Measurements from ENCODE around the gene KLF16. TPM values are rescaled to one million over a fixed set of nuclear protein-coding genes. Genes with fewer than 3 reads are reported as not detected.

Gene KLF16
- total RNA-seq, 2 experiments from 2014 or later = 41.5 to 45.7 TPM

DNA sequence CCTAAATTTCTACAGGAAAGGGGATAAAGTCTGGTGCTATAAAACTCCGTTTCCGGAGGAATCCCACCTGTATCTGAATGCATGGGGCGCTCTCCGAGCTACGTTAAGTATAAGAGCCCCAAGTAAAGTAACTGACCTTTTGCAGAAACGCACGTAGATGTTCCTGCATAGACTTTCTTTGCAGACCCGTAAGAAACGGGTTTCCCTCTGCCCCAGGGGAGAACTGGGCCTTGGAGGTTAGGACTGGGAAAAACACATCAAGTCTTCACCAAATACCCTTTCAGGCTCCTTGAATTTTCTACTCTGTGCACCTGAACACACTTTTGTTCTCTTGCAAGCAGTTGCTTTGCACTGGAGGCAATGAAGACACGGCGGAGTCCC, 11.9 kb upstream of the KLF16 start:
- CTCF ChIA-PET = interaction anchor here (0.7 to 3.3 kb wide), 4 partner anchors 10 to 128 kb away, joined by 3 to 19 read pairs (median 7); no protein-coding TSS in a partner anchor
- POLR2A ChIA-PET = interaction anchor here (0.8 to 2.4 kb wide), 4 partner anchors 10 to 219 kb away, joined by 3 to 16 read pairs (median 8); no protein-coding TSS in a partner anchor

DNA sequence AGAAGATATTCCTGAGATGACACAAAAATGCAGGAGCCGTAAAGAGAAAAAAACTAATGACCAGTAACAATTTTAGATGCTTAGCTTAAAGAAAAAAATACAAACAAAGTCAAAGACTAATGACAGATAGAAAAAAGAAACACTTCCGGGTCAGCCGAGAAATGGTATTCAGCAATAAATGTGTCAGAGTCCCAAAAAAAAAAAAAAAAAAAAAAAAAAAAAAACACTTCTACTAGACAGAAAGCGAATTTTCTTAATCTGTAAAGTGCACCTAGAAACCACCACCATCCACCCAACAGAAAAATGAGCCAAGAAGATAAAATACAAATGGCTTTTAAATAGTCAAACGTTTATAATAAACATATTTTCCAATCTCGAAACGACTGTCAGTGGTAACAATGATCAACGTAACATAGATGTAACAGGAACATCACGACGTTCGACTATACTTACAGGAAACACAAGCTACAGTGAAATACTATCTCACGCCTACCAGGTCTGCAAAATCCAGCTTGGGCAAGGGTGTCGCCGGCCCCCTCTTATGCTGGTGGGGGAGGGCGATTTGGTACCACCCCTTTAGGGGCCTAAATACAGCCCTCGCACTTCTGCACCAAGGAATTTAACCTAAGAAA, 11.3 kb upstream of the KLF16 start:
- ChIA-PET POLR2A (interaction anchor here (0.6 to 2.4 kb wide), 6 partner anchors 9 to 220 kb away, joined by 3 to 16 read pairs (median 6); no protein-coding TSS in a partner anchor), CTCF (interaction anchor here (0.7 to 3.3 kb wide), 7 partner anchors 9 to 128 kb away, joined by 3 to 19 read pairs (median 5); no protein-coding TSS in a partner anchor)

DNA sequence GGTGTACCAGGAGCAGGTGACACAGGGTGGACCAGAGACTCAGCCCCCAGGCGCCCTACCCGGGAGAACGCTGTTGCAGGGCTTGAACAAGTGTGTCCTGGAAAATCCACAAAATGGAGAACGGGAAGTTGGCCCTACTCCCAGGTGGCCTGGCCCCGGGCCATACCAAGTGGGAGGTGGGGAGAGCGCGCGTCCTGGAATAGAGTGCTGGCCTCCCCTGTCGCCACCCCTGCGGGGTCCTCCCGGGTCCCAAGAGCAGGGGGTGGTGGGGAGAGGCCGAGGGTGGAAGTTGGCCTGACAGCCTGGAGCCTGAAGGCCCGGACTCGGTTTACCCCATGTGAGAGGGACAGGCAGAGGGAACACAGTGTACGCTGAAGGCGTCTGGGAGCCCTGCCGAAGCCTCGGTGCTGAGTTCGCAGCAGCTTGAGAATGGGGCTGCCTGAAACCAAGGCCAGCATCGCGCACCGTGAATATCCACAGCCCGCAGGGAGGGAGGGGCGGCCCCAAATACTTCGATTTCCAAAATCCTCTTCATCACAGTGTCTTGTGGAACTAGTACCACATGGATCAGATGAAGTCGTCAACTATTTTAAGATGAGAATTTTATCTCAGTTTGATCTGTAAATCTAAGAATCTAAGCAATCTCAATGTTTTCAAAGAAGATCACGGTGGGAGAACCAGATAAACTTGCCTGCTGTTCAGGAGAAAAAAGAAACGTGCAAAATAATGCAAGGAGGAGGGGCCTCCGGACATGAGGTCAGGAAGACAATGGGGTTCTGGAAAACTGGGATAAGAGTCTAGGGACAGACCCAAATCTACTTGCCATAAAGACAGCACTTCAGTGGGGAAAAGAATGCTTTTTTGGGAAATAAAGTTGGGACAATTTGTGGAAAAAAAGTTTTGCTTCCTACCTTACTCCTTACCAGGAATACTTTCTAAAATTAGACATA, 10.4 kb upstream of the KLF16 start:
- ChIA-PET POLR2A (interaction anchor here (0.6 kb wide), 1 partner anchor 117 kb away, joined by 8 read pairs; no protein-coding TSS in a partner anchor), CTCF (interaction anchor here (0.7 to 3.3 kb wide), 4 partner anchors 14 to 72 kb away, joined by 3 to 19 read pairs (median 4); no protein-coding TSS in a partner anchor)

DNA sequence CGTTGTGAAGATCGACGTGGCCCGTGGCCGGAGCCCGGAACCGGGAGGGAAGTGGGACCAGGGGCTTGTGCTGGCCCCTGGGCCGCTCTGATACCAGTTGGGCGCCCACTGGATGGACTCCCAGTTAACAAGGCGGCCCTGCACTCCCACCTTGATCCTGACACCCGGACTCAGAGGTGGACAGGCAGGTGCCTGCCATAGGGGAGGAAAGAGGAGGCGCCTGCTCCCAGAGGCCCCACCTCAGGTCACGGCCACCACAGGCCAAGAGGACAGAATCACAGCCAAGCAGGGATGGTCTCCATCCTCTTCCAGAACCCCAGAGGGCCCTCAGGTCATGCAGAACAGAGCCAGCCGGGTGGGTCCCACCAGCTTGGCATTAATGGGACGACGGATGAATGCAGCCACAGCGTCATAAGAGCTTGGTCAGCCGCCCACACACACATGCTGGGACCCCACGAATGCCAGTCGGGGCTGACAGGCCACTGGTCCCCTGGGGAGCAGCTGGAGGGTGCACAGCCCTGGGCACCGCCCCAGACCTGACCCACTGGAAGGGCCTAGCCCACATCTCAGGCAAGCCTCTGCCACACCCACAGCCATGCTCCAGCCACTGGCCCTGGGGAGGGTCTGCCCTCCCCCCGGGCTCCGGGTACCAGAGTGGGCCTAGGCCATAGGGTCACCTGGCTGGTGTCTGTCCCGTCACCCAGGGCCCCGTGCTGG, 9.6 kb upstream of the KLF16 start:
- ChIA-PET CTCF (no interaction called here), POLR2A (no interaction called here)

DNA sequence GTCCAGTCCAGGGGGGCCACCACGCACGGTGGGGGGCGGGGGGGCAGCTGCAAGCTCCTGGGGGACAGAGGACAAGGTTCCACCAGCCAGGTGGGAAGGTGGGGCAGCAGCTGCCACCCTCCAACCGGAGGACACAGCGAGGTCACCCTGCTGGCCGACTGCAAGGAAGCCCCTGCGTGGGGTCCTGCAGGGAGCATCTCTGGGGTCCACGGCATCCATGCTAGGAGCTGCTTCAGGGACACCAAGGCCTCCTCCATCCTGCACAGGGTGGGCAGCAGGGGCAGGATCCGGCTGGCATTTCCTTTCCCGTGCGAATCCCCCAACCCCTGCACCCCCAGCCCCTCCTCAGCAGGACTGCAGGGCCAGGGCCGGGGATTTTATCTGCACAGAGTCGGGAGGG, 8.3 kb upstream of the KLF16 start:
- ChIA-PET POLR2A (no interaction called here), CTCF (no interaction called here)

DNA sequence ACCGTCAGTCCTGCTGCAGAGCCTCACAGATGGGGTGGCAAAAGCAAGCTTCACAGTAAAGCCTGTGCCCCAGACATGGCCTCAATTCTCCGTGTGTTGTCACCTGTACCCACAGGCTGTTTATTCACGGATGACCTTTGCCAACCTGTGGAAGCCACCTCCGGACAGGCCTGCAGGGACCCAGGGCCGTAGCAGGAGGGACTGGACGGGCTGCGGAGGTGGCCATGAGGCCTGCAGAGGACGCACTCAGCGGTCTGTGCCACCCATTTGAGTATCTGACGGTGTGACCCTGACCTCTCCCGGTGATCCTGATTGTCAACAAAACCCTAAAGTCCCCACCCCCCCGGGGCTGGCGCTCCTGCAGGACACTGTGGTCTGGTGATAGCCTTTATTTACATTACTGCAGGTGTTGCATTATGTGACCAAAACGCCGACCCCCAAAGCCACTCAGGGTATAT, 7.8 kb upstream of the KLF16 start:
- ChIA-PET CTCF (no interaction called here), POLR2A (no interaction called here)

DNA sequence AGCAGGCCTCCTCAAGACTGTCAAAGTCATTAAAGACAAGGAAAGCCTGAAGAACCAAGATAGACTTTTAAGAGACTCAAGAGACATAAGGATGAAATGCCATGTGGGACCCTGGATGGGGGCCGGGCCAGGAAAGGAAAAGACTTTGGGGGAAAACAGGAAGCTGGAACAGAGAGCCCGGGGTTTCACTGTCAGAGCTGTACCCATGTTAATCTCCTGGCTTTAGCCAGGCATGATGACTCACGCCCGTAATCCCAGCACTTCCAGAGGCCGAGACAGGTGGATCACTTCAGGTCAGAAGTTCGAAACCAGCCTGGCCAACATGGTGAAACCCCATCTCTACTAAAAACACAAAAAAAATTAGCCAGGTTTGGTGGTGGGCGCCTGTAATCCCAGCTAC, 5.6 kb upstream of the KLF16 start:
- CTCF ChIA-PET = interaction anchor here (1.1 kb wide), 1 partner anchor 29 kb away, joined by 4 read pairs; no protein-coding TSS in a partner anchor
- POLR2A ChIA-PET = interaction anchor here (0.6 to 0.7 kb wide), 2 partner anchors 11 to 234 kb away, joined by 3 to 4 read pairs; no protein-coding TSS in a partner anchor

DNA sequence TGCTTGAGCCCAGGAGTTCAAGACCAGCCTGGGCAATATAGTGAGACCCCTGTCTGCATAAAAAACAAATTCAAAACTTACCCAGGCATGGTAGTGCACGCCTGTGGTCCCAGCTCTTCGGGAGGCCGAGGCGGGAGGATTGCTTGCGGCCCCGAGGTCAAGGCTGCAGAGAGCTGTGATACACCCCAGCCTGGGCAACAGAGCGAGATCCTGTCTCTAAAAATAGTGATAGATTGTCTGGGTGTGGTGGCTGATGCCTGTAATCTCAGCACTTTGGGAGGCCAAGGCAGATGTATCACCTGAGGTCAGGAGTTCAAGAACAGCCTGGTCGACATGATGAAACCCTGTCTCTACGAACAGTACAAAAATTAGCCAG, 4.0 kb upstream of the KLF16 start:
- ChIA-PET POLR2A (interaction anchor here (0.7 to 1.1 kb wide), 3 partner anchors 9 to 80 kb away, joined by 3 to 7 read pairs (median 4); no protein-coding TSS in a partner anchor), CTCF (interaction anchor here (1.3 kb wide), 1 partner anchor 9 kb away, joined by 3 read pairs; no protein-coding TSS in a partner anchor)

DNA sequence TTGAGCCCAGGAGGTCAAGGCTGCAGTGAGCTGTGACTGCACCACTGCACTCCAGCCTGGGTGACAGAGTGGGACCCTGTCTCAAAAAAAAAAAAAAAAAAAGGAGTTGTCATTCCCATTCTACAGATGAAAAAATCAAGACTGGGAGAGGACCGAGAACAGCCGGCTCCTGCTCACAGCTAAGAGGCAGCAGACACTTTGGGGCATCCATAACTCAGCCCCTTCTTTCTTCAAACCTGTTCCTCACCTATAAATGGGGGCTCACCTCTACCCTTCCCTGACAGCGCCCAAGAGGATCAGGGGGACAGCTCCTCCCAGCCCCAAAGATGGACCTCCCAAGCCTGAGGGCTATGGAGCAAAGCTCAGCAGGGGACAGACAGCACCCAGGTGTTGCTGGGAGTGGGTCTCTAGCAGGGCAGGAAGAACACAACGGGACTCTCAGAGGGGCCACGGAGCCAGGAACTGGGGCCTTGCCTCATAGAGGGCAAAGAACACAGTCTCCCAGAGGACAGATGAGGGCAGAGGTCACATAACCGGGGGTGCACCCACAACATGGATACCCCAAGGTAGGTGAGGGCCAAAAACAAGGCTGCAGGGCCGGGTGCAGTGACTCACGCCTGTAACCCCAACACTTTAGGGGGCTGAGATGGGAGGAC, 3.4 kb upstream of the KLF16 start:
- ChIA-PET POLR2A (interaction anchor here (0.6 to 1.1 kb wide), 5 partner anchors 9 to 285 kb away, joined by 3 to 7 read pairs (median 3); no protein-coding TSS in a partner anchor), CTCF (interaction anchor here (0.7 to 2.3 kb wide), 5 partner anchors 8 to 76 kb away, joined by 3 to 8 read pairs (median 3); no protein-coding TSS in a partner anchor)

DNA sequence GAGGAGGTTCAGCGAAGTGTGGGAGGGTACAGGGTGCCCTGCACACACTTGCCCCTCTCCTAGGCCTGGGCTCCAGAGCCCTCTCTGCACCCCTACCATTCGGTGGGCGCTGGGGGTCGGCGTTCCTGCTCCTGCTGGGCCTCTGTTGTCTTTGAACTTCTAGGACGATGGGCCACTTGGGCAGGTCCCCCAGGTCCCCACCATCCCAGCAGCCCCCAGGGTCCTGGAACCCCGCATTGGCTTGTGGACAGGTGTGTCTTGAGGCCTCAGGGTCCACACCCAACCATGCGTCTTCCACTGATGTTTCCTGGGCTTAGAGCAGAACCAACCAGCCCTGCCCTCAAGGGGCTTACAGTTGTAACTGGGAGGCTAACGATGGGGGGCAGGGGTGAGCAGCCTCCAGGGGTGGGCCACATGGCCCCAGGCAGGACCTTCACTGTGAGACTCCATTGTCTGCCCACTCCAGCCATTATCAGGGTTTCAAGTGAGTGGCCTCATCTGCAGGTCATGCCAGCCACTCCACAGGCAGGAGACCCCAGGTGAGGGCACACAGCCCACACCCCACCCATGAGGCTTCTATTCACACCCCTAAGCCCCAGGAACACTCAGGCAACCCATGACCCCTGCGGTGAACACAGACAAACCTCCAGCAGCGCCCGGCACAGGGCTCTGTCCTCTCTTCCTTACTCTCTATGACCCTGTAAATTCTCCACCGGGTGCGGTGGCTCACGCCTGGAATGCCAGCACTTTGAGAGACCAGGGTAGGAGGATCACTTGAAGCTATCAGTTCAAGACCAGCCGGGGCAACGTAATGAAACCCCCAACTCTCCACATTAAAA, 2.0 kb upstream of the KLF16 start:
- POLR2A ChIA-PET = interaction anchor here (0.6 to 2.2 kb wide), 4 partner anchors 11 to 570 kb away, joined by 5 to 11 read pairs (median 8); no protein-coding TSS in a partner anchor
- CTCF ChIA-PET = interaction anchor here (0.7 to 2.3 kb wide), 11 partner anchors 10 to 218 kb away, joined by 3 to 12 read pairs (median 4); partner anchors contain the start of gene ABHD17A

DNA sequence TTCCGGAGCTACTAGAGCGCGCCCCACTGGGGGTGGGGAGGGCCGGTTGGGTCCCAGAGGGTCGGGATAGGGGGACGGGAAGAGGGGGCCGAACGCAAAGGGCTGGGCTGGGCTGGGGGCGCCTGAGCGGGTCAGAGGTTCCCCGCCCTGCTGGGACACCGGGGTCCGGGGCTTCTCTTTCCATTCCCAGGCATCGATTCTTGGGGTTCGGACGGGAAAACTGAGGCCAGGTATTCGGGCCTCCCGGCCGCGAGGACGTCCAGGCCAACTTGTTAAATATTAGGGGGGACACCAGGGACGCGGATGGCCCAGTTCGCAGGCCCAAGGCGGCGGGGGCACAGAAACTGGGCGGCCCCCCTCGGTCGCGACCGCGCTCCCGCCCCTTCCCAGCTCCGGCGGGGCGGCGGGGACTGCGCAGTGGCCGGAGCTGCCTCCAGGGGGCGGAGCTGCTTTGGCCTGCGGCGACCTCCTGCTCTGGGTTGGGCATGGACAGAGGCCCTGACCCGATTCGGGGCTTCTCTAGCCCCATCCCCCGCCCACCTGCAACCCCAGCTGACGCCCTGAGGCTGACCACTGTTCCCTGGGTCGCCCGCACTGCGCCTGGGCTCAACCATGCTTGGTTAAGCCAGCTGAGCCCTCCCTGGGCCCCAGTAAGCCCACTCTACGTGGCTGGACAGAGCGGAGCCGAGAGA, 1.2 kb upstream of the KLF16 start:
- CTCF ChIA-PET = interaction anchor here (0.6 to 2.3 kb wide), 10 partner anchors 9 to 219 kb away, joined by 3 to 12 read pairs (median 4); partner anchors contain the start of gene ABHD17A
- POLR2A ChIA-PET = interaction anchor here (0.6 to 2.2 kb wide), 4 partner anchors 11 to 570 kb away, joined by 5 to 11 read pairs (median 8); no protein-coding TSS in a partner anchor

DNA sequence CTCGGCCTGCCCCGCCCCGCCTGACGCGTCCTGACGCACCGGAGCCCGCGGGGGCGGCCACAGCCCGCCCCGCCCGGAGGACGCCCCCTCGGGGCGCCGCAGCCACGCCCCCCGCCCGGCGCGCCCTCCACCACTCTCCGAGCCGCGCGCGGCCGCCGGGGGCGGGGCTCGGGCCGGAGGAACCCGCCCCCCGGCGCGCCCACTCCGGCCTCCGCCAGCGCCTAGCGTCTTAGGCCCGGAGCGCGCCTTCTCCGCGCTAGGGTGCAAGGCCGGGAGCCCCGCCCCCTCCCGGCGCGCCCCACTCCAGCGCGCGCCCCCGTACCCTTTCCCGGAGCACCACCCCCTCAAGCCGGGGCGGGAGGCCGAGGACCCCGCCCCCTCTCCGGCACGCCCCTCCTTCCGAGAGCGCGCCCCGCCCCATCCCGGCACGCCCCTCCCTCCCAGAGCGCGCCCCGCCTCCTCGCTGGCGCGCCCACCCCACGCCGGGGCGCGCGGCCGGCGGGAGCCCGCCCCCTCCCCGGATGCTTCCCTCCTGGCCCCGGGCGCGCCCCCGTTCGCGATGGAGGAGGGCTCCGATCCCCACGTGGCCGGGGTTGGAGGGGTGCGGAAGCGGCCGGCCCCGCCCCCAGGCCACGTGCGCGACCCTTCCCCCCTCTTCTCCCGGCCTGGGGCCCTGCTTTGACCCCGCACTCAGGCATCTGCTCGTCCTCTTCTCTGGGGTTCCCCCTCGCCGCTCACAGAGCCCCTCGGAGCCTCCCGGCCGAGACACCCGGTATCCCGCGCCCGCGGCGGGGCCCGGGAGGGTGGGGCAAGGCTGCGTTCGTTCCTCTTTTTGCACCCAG, 480 bp upstream of the KLF16 start:
- ChIA-PET CTCF (interaction anchor here (0.6 to 2.3 kb wide), 9 partner anchors 8 to 220 kb away, joined by 3 to 12 read pairs (median 4); partner anchors contain the start of gene ABHD17A), POLR2A (interaction anchor here (1.0 to 2.2 kb wide), 3 partner anchors 12 to 34 kb away, joined by 7 to 11 read pairs (median 10); no protein-coding TSS in a partner anchor)

DNA sequence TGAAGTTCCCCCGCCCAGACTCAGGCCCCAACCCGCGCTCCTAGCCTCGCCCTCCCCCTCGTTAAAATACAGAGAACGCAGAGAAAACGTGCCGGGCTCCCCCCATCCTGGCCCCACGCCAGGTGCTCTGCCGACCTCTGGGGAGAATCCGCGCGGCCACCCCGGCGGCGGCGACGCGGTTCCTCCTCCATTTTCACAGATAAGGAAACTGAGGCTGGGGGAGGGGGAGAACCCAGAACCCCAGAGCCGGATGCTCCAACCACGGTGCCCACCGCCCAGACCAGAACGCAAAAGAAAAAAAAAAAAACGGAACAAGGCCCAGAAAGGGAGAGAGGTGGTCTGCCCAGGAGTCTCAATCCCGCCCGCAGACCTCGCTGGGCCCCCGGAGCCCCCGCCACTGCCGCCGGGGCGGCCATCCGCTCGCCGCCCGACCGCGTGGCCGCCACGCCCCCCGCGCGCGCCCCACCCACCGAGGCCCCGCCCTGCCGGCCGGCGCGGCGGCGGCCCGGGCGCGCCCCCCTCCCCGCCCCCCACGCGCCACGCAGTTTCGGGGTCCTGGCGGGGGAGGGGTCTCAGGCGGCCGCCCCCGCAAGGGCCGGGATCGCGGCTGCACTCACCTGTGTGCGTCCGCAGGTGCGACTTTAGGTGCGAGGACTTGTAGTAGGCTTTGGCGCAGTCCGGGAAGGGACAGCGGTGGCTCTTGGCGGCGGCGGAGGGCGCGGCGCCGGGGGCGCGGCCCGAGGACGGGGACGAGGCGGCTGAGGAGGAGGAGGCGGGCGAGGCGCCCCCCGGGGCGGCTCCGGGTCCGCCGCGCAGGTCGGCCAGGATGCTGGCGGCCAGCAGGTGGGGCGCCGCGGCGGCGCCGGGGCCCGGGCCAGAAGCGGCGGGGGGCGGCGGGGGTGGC, 703 bp downstream of the KLF16 start:
- POLR2A ChIA-PET = no interaction called here
- CTCF ChIA-PET = no interaction called here

DNA sequence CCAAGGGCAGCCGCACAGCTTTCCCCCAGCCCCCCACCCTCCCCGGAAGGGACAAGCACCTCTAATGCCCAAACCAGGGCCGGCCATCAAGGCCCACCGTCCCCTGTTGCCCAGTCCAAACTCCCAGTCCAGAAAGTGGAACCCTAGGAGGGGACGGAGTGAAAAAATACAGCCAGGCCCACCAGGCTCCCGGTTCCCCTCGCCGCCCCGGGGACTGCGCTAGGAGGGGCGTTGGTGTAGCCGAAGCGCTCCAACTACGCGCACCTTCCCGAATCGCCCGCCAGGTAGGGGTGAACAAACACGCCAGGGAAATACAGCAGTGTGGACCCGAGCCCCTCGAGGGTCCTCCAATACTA, 1.3 kb downstream of the KLF16 start:
- CTCF ChIA-PET = no interaction called here
- POLR2A ChIA-PET = no interaction called here

DNA sequence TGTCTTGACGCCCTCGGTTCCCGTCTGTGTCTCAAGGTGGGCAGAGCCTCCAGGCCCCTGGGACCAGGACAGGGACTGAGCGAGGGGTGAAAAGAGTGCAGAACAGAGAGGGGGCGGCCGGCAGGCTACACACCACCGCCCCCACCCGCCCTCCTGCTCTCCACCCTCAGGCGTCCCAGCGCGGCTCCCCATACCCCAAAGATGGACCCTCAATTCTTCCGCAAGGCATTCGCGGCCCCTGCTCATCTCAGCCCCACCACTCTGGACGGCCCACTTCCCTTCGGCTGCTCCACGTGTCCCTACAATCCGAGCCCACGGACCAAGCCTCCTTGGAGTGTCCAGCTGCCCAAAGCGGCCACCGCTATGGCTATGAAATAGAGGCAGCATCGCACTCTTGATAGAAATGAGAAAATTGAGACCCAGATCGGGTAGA, 1.8 kb downstream of the KLF16 start:
- CTCF ChIA-PET = no interaction called here
- POLR2A ChIA-PET = no interaction called here

Measured in activated CD8-positive, alpha-beta memory T cell treated with anti-CD3 and anti-CD28 coated beads for 36 hours (primary cell).